Sigmoid colon (tissue), 7 donors: Measurements from ENCODE around the gene CST7. TPM values are rescaled to one million over a fixed set of nuclear protein-coding genes. Genes with fewer than 3 reads are reported as not detected.
A peak's percentile ranks its signal among the peaks of the same experiment; 100 is the strongest.

Experiments
- DNase-seq: peaks from one replicate; pipeline ENCODE4 v3.0.0-alpha.2; 2019
- H3K27ac ChIP-seq, 4 donors: fragments of 200-600 bp; sonication (generic); one replicate each; pipeline ENCODE4 v1.5.1; 2016 to 2019; ENCODE audit warnings: mild to moderate bottlenecking in 1 of 4
- H3K27me3 ChIP-seq, 3 donors: fragments of 200-600 bp; sonication (generic); one replicate each; pipeline ENCODE4 v1.5.1; 2019; ENCODE audit warnings: mild to moderate bottlenecking in 1 of 3
- H3K36me3 ChIP-seq, 4 donors: fragments of 200-600 bp; sonication (generic); one replicate each; pipeline ENCODE4 v1.5.1; 2016 to 2019
- H3K4me1 ChIP-seq, 4 donors: fragments of 200-600 bp; sonication (generic); one replicate each; pipeline ENCODE4 v1.5.1; 2017 to 2019
- H3K4me3 ChIP-seq, 4 donors: fragments of 200-600 bp; sonication (generic); one replicate each; pipeline ENCODE4 v1.5.1; 2017 to 2019; ENCODE audit warnings: mild to moderate bottlenecking in 2 of 4, moderate library complexity in 1 of 4
- H3K9me3 ChIP-seq, 4 donors: fragments of 200-600 bp in 3 of 4; sonication (generic) in 3 of 4; one replicate each; pipeline versions ENCODE4 v1.5.1 to v1.6.1; 2013 to 2019
- CTCF ChIP-seq, 4 experiments: fragments of 450-650 bp in 3 of 4; fragments of 200-600 bp in 1 of 4; IDR thresholded peaks; one replicate each; pipeline ENCODE4 v1.5.1; 2016 to 2019; ENCODE audit warnings: antibody characterized with exemption in 4 of 4, mild to moderate bottlenecking in 3 of 4, moderate library complexity in 2 of 4
- EP300 ChIP-seq, 4 donors: sonication (generic); formaldehyde crosslinking; IDR thresholded peaks; one replicate each; pipeline ENCODE4 v1.6.1; 2017; ENCODE audit warnings: antibody characterized with exemption in 4 of 4
- POLR2A ChIP-seq, 2 donors: fragments of 450-650 bp; IDR thresholded peaks; one replicate each; pipeline ENCODE4 v1.6.1; 2016; ENCODE audit warnings: antibody characterized with exemption in 2 of 2, mild to moderate bottlenecking in 2 of 2, moderate library complexity in 2 of 2
- POLR2AphosphoS5 ChIP-seq, 4 donors: sonication (generic); formaldehyde crosslinking; IDR thresholded peaks; one replicate each; pipeline ENCODE4 v1.6.1; 2017; ENCODE audit warnings: antibody characterized with exemption in 4 of 4
- WGBS, 2 donors: extraction: QIAGEN DNeasy Blood & Tissue Kit; methylation state at CpG; one replicate each; pipeline ENCODE4 v1.1.7; 2013; 5-methylcytosine and 5-hydroxymethylcytosine counted together
- intact Hi-C: fragments of 100-400 bp; cut with DNase I; formaldehyde crosslinking; loops from one replicate; pipeline ENCODE4 v1.15.1; 2023
- polyA plus RNA-seq, 3 donors: library from polyadenylated mRNA; stranded (reverse); fragments of 200-250 nt; gene quantifications; one replicate each; pipeline ENCODE4 v1.2.3, GENCODE V29; 2013
- total RNA-seq, 4 donors: library from RNA; depleted of rRNA; stranded (reverse); fragments of >200 nt; gene quantifications; one replicate each; pipeline ENCODE4 v1.1.0, GENCODE V29; 2016
- donor health status: healthy with polysubstance abuse.
- donor health status: Bipolar disorder and iron deficiency.
- donor health status: healthy.

CST7 gene
- total and polyA plus RNA-seq, 7 donors, result 0.66 to 10.4 (median 3.7) TPM; not detected in 1

DNA sequence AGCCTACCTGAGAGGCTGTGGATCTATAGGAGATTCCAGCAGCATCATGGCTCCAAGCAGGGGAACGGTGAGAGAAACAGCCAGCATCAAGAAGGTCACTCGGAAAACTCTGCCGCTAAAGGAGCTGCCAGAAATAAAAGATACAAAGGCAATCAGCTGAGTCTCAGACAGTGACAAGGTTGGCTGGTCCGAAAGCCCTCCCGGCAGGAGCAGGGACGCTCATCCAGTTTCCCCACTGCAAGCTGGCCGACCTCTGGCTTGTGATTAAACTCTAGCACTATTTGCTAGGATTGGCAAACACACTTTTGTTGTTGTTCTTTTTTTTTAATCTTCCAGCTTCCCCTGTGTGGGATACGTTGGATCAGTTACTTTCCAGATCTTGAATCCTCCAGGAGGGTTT lies 34.8 kb downstream of the CST7 start:
- DNase-seq, result peak; percentile 37

GRCh38 chr20:24984961-24985640 lies 36.0 kb downstream of the CST7 start:
- H3K4me1 ChIP-seq, result peaks cover 0 to under 1% (median 0%) of the 10 kb centered on the region in 4 donors
- intact Hi-C loops, result no loop called here
- no peaks in the 10 kb centered on the region for H3K27me3 ChIP-seq
- no peak overlapping the region for H3K4me3 ChIP-seq
- DNase-seq, result peak; percentile 57
- peaks cover 0 to 30% (median 5%) of the 10 kb centered on the region in 4 donors for H3K36me3 ChIP-seq
- no peaks in the 10 kb centered on the region for H3K9me3 ChIP-seq
- H3K27ac ChIP-seq, result no peak overlapping the region
- TF ChIP-seq POLR2A (IDR thresholded peaks at IDR 0.05) (no peak), CTCF (IDR thresholded peaks at IDR 0.05) (no peak), POLR2AphosphoS5 (IDR thresholded peaks at IDR 0.05) (no peak), EP300 (IDR thresholded peaks at IDR 0.05) (no peak)
- WGBS, 2 donors, result 15 to 46% methylated on average over 3 of the region's 3 CpGs

More for the DNA sequence above, 34.8 kb downstream of the CST7 start:
- intact Hi-C loops, result no loop called here
- Histone ChIP-seq H3K27ac (no peak overlapping the region), H3K4me3 (no peak overlapping the region), H3K4me1 (no peaks in the 10 kb centered on the region), H3K36me3 (peaks cover 0 to 30% (median 6%) of the 10 kb centered on the region in 4 donors), H3K9me3 (no peaks in the 10 kb centered on the region), H3K27me3 (no peaks in the 10 kb centered on the region)
- WGBS, 2 donors, result 91 to 94% methylated on average over 8 of the region's 8 CpGs
- TF ChIP-seq CTCF (IDR thresholded peaks at IDR 0.05) (no peak), POLR2AphosphoS5 (IDR thresholded peaks at IDR 0.05) (no peak)

- Histone ChIP-seq H3K4me3 (no peak overlapping the region), H3K4me1 (peaks cover 0 to 7% (median under 1%) of the 10 kb centered on the region in 4 donors), H3K36me3 (peaks cover 0 to 23% (median 0%) of the 10 kb centered on the region in 4 donors), H3K27ac (no peak overlapping the region), H3K27me3 (no peaks in the 10 kb centered on the region), H3K9me3 (no peaks in the 10 kb centered on the region)
- intact Hi-C loops, result no loop called here
- WGBS, 2 donors, result 16 to 50% methylated on average over 6 of the region's 6 CpGs
- DNase-seq, result peak; percentile 50
- no peak for TF ChIP-seq POLR2AphosphoS5 (IDR thresholded peaks at IDR 0.05)
- TF ChIP-seq EP300 (IDR thresholded peaks at IDR 0.05), result no peak
- no peak for TF ChIP-seq CTCF (IDR thresholded peaks at IDR 0.05)
- no peak for TF ChIP-seq POLR2A (IDR thresholded peaks at IDR 0.05)
Measured at GRCh38 chr20:24985802-24986201, 36.7 kb downstream of the CST7 start.

GRCh38 chr20:24986436-24987015 lies 37.5 kb downstream of the CST7 start:
- intact Hi-C loops, result no loop called here
- Histone ChIP-seq H3K9me3 (no peaks in the 10 kb centered on the region), H3K36me3 (peaks cover 0 to 16% (median 0%) of the 10 kb centered on the region in 4 donors), H3K27ac (no peak overlapping the region), H3K4me1 (peaks cover 0 to 14% (median 8%) of the 10 kb centered on the region in 4 donors), H3K27me3 (no peaks in the 10 kb centered on the region), H3K4me3 (no peak overlapping the region)
- no peak for TF ChIP-seq EP300 (IDR thresholded peaks at IDR 0.05)
- no peak for TF ChIP-seq CTCF (IDR thresholded peaks at IDR 0.05)
- no peak for TF ChIP-seq POLR2A (IDR thresholded peaks at IDR 0.05)
- no peak for TF ChIP-seq POLR2AphosphoS5 (IDR thresholded peaks at IDR 0.05)
- 93 to 97% methylated on average over 7 of the region's 7 CpGs for WGBS, 2 donors
- peak; percentile 28 for DNase-seq
